Uterus (tissue), 4 donors: ENCODE measurements around the gene IQSEC3. TPM values are rescaled to one million over a fixed set of nuclear protein-coding genes. Genes with fewer than 3 reads are reported as not detected.
"Not testable (repeated sequence)": the region's sequence is repeated elsewhere in the genome, so short reads cannot be mapped to it uniquely, and the experiment has no call there.

Experiments used
- DNase-seq, 2 donors: peaks; one replicate each; pipeline ENCODE4 v3.0.0-alpha.2; 2019 to 2020
- H3K27ac ChIP-seq, 2 donors: fragments of 200-600 bp; sonication (generic); 1 replicate in 1 of 2; 2 replicates in 1 of 2; pipeline ENCODE4 v1.5.1; 2016 to 2018
- H3K27me3 ChIP-seq, 2 donors: fragments of 200-600 bp; sonication (generic); one replicate each; pipeline ENCODE4 v1.5.1; 2018 to 2019; ENCODE audit warnings: control low read depth in 1 of 2
- H3K36me3 ChIP-seq, 2 donors: fragments of 200-600 bp; sonication (generic); one replicate each; pipeline ENCODE4 v1.5.1; 2019; ENCODE audit warnings: control low read depth in 1 of 2
- H3K4me1 ChIP-seq, 2 donors: fragments of 200-600 bp; sonication (generic); one replicate each; pipeline ENCODE4 v1.5.1; 2018 to 2019; ENCODE audit warnings: control low read depth in 1 of 2
- H3K4me3 ChIP-seq, 2 donors: fragments of 200-600 bp; sonication (generic); 1 replicate in 1 of 2; 2 replicates in 1 of 2; pipeline ENCODE4 v1.5.1; 2018 to 2019; ENCODE audit warnings: mild to moderate bottlenecking in 1 of 2
- H3K9me3 ChIP-seq, 2 donors: fragments of 200-600 bp; sonication (generic); one replicate each; pipeline ENCODE4 v1.5.1; 2019; ENCODE audit warnings: control low read depth in 1 of 2
- CTCF ChIP-seq, 4 experiments: fragments of 200-600 bp in 2 of 4; fragments of 450-650 bp in 2 of 4; sonication (generic) in 2 of 4; IDR thresholded peaks; one replicate each; pipeline ENCODE4 v1.5.1; 2016 to 2019; ENCODE audit warnings: antibody characterized with exemption in 4 of 4, mild to moderate bottlenecking in 2 of 4, moderate library complexity in 1 of 4
- POLR2A ChIP-seq, 2 donors: fragments of 450-650 bp; IDR thresholded peaks; one replicate each; pipeline ENCODE4 v1.6.1; 2016; ENCODE audit warnings: antibody characterized with exemption in 2 of 2, mild to moderate bottlenecking in 1 of 2, moderate library complexity in 1 of 2
- intact Hi-C: fragments of 100-400 bp; cut with DNase I; formaldehyde crosslinking; loops from one replicate; pipeline ENCODE4 v1.15.1; 2023; ENCODE audit warnings: low total_unique reads
- total RNA-seq, 4 donors: library from RNA; depleted of rRNA in 3 of 4; stranded (reverse); fragments of >200 nt in 3 of 4; gene quantifications; one replicate each; pipeline versions ENCODE4 v1.1.0 to v1.2.4, GENCODE V29; 2014 to 2023
- donor health status: DM: yes; HTN: yes; CAD: no.

The IQSEC3 gene
- total RNA-seq, 4 donors from 2014 or later = under 0.01 to 2.9 (median 1.3) TPM

- Histone ChIP-seq H3K4me1 (no peaks in the 10 kb centered on the region), H3K27me3 (no peaks in the 10 kb centered on the region), H3K4me3 (no peak overlapping the region), H3K27ac (no peak overlapping the region), H3K9me3 (no peaks in the 10 kb centered on the region), H3K36me3 (no peaks in the 10 kb centered on the region)
- no peak for DNase-seq
- TF ChIP-seq POLR2A (IDR thresholded peaks at IDR 0.05) = no peak
- no peak for TF ChIP-seq CTCF (IDR thresholded peaks at IDR 0.05)
- intact Hi-C loops = no loop called here
Measured at GRCh38 chr12:131732-132495, 65.3 kb downstream of the IQSEC3 start.

- H3K27me3 ChIP-seq, H3K4me1 ChIP-seq, DNase-seq, H3K9me3 ChIP-seq, H3K4me3 ChIP-seq, H3K36me3 ChIP-seq, H3K27ac ChIP-seq, intact Hi-C loops: not testable (repeated sequence)
Measured at GRCh38 chr12:133616-134232, 67.2 kb downstream of the IQSEC3 start.

- no peak overlapping the region for H3K27ac ChIP-seq
- DNase-seq = no peak
- TF ChIP-seq CTCF (IDR thresholded peaks at IDR 0.05) (no peak), POLR2A (IDR thresholded peaks at IDR 0.05) (no peak)
- no peaks in the 10 kb centered on the region for H3K27me3 ChIP-seq
- no peaks in the 10 kb centered on the region for H3K36me3 ChIP-seq
- intact Hi-C loops = no loop called here
- no peaks in the 10 kb centered on the region for H3K9me3 ChIP-seq
- no peak overlapping the region for H3K4me3 ChIP-seq
- no peaks in the 10 kb centered on the region for H3K4me1 ChIP-seq
Measured at GRCh38 chr12:135138-135537, 68.6 kb downstream of the IQSEC3 start.

GRCh38 chr12:138171-138897, 71.8 kb downstream of the IQSEC3 start:
- H3K27ac ChIP-seq = peak overlapping the region in 1 of 2 donors; percentile 2
- H3K4me1 ChIP-seq = no peaks in the 10 kb centered on the region
- peak overlapping the region; percentile 21 to 33 for H3K4me3 ChIP-seq
- H3K36me3 ChIP-seq = no peaks in the 10 kb centered on the region
- intact Hi-C loops = no loop called here
- TF ChIP-seq POLR2A (IDR thresholded peaks at IDR 0.05) (no peak), CTCF (IDR thresholded peaks at IDR 0.05) (no peak)
- no peaks in the 10 kb centered on the region for H3K9me3 ChIP-seq
- no peaks in the 10 kb centered on the region for H3K27me3 ChIP-seq
- no peak for DNase-seq

- no peak for TF ChIP-seq CTCF (IDR thresholded peaks at IDR 0.05)
- TF ChIP-seq POLR2A (IDR thresholded peaks at IDR 0.05) = no peak
- intact Hi-C loops = no loop called here
- peak in 1 of 2 donors; percentile 30 for DNase-seq
- H3K9me3 ChIP-seq = no peaks in the 10 kb centered on the region
- peak overlapping the region; percentile 21 to 33 for H3K4me3 ChIP-seq
- H3K4me1 ChIP-seq = no peaks in the 10 kb centered on the region
- H3K27ac ChIP-seq = peak overlapping the region in 1 of 2 donors; percentile 2
- no peaks in the 10 kb centered on the region for H3K36me3 ChIP-seq
- no peaks in the 10 kb centered on the region for H3K27me3 ChIP-seq
Measured at GRCh38 chr12:138898-139534, 72.4 kb downstream of the IQSEC3 start.
